HepG2 (cell line): ENCODE data around the gene OTOG.

Experiments
- CTCF ChIP-seq: sonication (generic); formaldehyde crosslinking; IDR thresholded peaks from 2 replicates; pipeline ENCODE4 v1.5.0; 2020; ENCODE audit warnings: mild to moderate bottlenecking, missing genetic modification reagents, moderate library complexity
- ERF ChIP-seq: IDR thresholded peaks from 2 replicates; pipeline ENCODE4 v1.6.1; 2018; ENCODE audit warnings: missing biosample characterization, missing genetic modification reagents
- FOXK1 ChIP-seq: sonication (generic); formaldehyde crosslinking; IDR thresholded peaks from 2 replicates; pipeline ENCODE4 v1.4.0; 2020; ENCODE audit warnings: low read depth, missing genetic modification reagents, borderline replicate concordance
- HMG20B ChIP-seq: conservative IDR thresholded peaks from 2 replicates; pipeline ENCODE4 v1.6.1; 2016; ENCODE audit warnings: missing genetic modification reagents, missing compliant biosample characterization
- IRF2 ChIP-seq: IDR thresholded peaks from 2 replicates; pipeline ENCODE4 v1.6.1; 2018; ENCODE audit warnings: missing genetic modification reagents, missing compliant biosample characterization
- POLR2A ChIP-seq, 2 experiments: IDR thresholded peaks; 2 replicates each; pipeline ENCODE4 v1.6.1; 2011; ENCODE audit warnings: low read depth in 2 of 2, low read length in 2 of 2, mild to moderate bottlenecking in 1 of 2, moderate library complexity in 1 of 2; ENCODE audit not compliant: insufficient read depth in 1 of 2
- SNRNP70 ChIP-seq: fragments of 200-400 bp; formaldehyde crosslinking; IDR thresholded peaks from 2 replicates; pipeline ENCODE4 v1.6.1; 2017; ENCODE audit warnings: mild to moderate bottlenecking, low read depth, low read length, moderate library complexity
- TCF7L2 ChIP-seq: IDR thresholded peaks from 2 replicates; pipeline ENCODE4 v1.6.1; 2011; ENCODE audit warnings: mild to moderate bottlenecking, low read depth, low read length, moderate library complexity
- ZBTB1 ChIP-seq: sonication (generic); formaldehyde crosslinking; IDR thresholded peaks from 2 replicates; pipeline ENCODE4 v1.4.0; 2020; ENCODE audit warnings: missing genetic modification reagents, borderline replicate concordance
- ZNF138 ChIP-seq: sonication (generic); formaldehyde crosslinking; IDR thresholded peaks from 2 replicates; pipeline ENCODE4 v1.5.0; 2020; ENCODE audit warnings: mild to moderate bottlenecking, low read depth, missing genetic modification reagents
- ZNF326 ChIP-seq: sonication (generic); formaldehyde crosslinking; IDR thresholded peaks from 2 replicates; pipeline ENCODE4 v1.4.0; 2020; ENCODE audit warnings: missing genetic modification reagents, borderline replicate concordance
- TF ChIP-seq, protein P1 (sequence below), 2 experiments: IDR thresholded peaks; 2 replicates each; pipeline ENCODE4 v1.6.1; 2011 to 2012; ENCODE audit warnings: low read length in 2 of 2, borderline replicate concordance in 1 of 2, low read depth in 1 of 2, mild to moderate bottlenecking in 1 of 2, moderate library complexity in 1 of 2
- TF ChIP-seq, protein P2 (sequence below): IDR thresholded peaks from 2 replicates; pipeline ENCODE4 v1.6.1; 2012; ENCODE audit warnings: inconsistent platforms

DNA sequence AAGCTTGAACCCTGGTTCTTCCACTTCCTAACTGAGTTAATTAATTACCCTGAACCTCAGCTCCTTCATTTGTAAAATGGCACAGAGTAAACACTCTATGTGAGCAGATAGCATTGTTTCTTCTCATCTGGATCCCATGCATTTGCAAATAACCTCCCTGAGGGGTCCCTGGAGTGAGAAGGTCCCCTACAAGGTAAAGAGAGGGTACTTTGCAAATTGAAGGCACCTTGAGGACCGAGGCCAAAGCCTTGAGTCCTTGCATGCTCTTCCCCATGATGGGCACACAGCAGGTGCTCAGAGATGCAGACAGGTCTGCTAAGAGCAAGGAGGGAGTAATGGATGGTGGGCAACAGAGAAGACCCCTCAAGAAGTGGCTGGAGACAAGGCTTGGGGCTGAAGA is 33.2 kb downstream of the OTOG start:
- TF ChIP-seq CTCF (CRISPR knock-in tag) (no peak), HMG20B (CRISPR knock-in tag) (no peak), ERF (no peak), FOXK1 (CRISPR knock-in tag) (no peak), ZBTB1 (no peak), ZNF138 (no peak), TCF7L2 (no peak), POLR2A (IDR thresholded peaks at IDR 0.05; ENCODE audit: insufficient read depth in 1 of 2, low read depth in 2 of 2, low read length in 2 of 2) (no peak), ZNF326 (CRISPR knock-in tag) (no peak), IRF2 (CRISPR knock-in tag) (no peak), SNRNP70 (no peak)
- TF ChIP-seq, protein P1, sequence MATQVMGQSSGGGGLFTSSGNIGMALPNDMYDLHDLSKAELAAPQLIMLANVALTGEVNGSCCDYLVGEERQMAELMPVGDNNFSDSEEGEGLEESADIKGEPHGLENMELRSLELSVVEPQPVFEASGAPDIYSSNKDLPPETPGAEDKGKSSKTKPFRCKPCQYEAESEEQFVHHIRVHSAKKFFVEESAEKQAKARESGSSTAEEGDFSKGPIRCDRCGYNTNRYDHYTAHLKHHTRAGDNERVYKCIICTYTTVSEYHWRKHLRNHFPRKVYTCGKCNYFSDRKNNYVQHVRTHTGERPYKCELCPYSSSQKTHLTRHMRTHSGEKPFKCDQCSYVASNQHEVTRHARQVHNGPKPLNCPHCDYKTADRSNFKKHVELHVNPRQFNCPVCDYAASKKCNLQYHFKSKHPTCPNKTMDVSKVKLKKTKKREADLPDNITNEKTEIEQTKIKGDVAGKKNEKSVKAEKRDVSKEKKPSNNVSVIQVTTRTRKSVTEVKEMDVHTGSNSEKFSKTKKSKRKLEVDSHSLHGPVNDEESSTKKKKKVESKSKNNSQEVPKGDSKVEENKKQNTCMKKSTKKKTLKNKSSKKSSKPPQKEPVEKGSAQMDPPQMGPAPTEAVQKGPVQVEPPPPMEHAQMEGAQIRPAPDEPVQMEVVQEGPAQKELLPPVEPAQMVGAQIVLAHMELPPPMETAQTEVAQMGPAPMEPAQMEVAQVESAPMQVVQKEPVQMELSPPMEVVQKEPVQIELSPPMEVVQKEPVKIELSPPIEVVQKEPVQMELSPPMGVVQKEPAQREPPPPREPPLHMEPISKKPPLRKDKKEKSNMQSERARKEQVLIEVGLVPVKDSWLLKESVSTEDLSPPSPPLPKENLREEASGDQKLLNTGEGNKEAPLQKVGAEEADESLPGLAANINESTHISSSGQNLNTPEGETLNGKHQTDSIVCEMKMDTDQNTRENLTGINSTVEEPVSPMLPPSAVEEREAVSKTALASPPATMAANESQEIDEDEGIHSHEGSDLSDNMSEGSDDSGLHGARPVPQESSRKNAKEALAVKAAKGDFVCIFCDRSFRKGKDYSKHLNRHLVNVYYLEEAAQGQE (IDR thresholded peaks at IDR 0.05; ENCODE audit: borderline replicate concordance in 1 of 2, low read depth in 1 of 2, low read length in 2 of 2): no peak
- TF ChIP-seq, protein P2, sequence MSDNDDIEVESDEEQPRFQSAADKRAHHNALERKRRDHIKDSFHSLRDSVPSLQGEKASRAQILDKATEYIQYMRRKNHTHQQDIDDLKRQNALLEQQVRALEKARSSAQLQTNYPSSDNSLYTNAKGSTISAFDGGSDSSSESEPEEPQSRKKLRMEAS: no peak
